HG02938 (cell line): ENCODE measurements around the gene LHX1.

Experiments
- ATAC-seq: cut with Tn5 transposase; IDR thresholded peaks from one replicate; pipeline ENCODE4 v1.9.1; 2021; ENCODE audit warnings: mild to moderate bottlenecking, moderate library complexity; ENCODE audit not compliant: unreplicated experiment

LHX1 gene

DNA sequence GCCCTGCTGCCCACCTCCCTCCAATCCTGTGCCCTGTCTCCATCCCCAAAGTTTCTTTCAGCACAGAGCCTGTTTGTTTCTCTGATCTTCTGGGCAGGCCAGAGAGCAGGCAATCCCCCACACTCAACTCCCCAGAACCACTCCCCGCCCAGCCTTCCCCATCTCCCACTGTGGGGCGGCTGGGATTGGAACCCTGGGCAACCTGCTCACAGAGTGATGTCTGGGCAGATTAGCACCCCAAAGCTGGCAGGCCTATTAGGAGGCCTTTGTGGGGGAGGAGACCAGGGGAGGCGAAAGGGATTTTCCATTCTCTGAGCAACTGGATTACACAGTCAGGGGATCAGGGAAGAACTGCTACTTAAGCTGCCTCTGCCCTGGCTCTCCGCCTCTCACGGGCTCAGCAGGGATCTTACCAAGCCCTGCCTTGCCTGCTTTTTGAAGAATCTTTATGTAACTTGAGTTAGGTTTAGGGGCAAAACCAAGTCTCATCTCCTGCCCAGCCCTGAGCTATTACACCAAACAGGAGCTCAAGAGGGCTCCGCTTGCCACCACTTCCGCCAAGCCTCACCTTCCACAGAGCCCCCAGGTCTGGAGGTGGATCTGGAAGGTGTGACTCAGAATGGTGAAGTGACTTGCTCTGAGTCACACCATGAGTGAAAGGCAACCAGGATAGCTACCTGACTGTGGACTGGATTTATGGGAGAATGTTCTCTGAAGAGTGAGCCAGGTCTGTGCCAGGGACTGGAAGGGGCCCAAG is 16.0 kb upstream of the LHX1 start:
- no peak for ATAC-seq

DNA sequence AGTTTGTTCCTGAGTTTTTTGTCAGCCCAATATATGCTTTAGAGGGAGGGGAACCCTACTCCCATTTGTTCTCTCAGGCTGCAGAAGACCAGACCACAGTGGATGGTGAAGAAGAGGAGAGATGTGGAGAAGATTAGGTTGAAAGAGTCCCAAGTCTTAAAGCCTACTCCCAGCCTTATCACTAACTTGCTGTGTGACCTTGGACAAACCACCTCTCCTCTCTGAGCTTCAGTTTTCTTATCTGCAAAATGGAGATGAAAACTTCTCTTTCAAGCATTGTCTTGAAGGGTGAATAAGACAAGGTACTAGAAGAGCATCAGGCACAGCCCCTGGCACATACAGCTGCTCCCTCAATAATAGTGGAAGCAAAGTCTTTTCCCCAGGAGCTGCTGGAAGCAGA is 15.1 kb upstream of the LHX1 start:
- no peak for ATAC-seq

GRCh38 chr17:36923814-36924221 is 13.5 kb upstream of the LHX1 start:
- no peak for ATAC-seq

DNA sequence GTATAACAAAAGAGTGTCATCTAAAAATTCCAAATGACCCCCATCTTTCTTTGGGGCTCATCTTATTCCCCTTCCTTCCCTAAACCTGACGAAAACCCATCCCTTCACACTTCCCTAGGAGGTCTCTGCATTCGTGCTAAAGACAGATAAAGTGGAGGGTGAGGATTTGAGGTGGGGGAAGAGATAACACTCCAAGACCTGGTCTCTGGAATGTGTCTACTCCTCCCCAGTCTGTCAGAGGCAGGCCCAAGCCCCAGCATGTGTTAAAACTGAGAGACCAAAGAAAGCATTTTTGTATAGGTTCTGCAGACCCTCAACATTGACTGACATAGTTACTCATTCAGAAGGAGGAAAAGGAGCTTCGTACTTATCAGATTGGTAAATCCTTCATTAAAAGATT is 11.0 kb upstream of the LHX1 start:
- ATAC-seq = no peak

GRCh38 chr17:36926701-36927100 is 10.6 kb upstream of the LHX1 start:
- no peak for ATAC-seq

- no peak for ATAC-seq
These were observed 8.6 kb upstream of the LHX1 start for GRCh38 chr17:36928471-36929345.

DNA sequence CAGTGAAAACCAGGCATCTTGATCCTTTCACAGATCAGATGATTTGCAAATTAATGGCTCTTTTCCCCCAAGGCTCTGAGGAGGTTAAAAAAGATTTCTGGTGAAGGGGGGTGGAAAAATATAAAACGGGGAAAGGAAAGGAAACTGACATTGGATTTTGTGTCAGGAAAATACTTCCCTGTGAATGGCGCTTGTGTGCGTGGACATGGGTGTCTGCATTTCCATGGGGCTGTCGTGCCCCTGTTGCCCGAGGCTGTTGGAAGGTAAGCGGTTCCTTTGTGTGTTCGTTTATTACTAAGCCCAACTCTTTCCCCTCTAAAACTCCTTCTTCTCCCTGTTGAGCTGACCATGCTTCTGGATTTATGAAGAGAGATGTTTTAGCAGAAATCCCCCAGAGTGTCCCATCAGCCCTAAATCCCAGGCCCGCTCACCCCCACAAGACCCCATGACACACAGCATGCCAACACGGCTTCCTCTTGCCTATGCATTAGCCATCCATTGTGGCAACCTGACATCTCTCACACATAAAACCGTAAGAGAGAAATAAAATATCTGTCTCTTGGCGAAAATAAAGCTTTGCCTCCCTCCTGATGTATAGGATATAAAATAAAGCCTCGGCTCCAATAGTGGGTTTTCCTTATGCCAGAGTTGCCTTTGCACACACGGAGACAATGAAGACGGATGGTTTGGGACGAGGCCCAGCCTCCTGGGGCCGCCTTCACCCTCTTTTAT is 7.3 kb upstream of the LHX1 start:
- no peak for ATAC-seq

- ATAC-seq = no peak
These were observed 6.7 kb upstream of the LHX1 start for GRCh38 chr17:36930583-36930900.

GRCh38 chr17:36931096-36931696 is 6.1 kb upstream of the LHX1 start:
- ATAC-seq = no peak

DNA sequence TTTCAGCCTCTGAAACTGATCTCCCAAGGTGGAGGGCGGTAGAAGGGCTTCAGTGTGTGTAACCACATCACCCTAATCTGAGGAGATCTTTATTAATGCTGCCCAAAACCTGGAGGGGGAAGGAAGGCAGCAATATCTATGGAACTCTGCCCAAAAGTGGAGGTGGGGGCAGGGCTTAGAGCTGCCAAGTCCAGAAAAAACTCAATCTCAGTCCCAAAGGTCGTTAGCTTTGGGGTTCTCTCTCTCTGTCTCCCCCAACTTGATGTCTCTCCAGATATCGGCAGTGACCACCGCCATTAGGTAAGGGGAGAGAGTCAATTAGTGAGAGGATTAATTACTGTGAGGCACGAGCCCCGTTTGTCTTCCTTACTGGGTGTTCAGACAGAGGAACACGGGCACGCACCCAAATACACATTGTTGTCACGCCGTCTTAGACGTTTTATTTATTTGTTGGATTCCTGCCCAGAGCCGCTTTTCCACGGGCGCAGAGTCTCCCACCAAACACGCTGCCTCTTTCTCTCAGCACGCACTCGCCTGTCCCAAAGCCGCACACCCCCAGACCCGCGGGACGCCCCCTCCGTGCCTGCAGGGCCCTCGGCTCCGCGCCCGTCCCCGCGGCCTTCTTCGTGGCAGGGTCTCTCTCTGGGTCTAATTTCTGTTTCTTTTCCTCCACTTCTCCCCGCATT is 5.4 kb upstream of the LHX1 start:
- ATAC-seq = no peak

DNA sequence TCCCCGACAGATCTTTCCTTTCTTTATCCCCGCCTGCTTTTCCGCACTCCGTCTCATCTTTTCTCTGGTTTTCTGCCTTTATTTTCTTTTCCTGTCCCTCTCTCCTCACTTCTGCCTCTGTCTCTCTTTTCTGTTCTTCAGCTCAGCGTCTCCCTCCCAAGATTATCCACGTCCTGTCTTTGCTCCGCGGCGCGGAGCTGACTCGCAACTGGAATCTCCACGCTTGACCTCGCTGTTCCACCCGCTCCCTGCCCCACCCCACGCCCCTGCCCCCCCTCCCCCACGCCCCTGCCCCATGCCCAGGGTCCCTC is 4.9 kb upstream of the LHX1 start:
- ATAC-seq = no peak

DNA sequence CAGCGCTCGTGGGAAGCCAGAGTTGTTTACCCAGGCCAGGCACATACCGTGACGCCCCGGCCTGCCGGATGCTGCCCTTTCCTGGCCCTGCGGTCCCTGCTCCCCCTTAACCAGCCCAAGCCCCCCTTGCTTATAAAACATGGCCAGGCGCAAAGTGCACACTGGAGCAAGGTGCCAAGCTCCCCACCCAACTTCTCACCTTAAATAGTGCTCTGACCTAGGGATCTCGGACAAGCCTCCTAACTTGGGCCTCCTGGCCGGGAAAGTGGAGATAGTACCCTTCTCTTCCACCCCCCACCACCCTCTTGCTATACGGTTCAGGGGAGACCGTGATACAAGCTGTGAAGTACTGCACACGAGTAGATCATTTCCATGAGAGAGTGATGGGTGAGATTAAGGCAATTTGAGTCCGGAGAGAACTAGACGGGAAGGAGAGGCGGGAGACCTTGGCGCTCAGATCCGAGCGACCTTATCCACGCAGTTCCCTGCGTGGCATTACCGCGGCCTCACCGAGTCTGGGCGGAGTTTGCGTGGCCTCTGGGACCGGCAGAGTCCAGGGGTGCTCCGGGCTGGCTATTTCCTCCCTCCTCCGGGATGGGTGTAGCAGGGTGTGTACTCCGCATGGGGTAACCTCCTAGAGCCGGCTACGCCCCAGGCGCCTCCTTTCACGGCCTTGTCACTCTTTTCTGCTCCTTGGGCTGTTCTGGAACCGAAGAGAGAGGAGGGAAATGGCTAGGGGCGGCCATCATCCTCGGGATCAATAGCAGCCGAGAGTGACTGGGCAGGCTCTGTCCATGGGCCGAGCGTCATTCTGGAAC is 4.4 kb upstream of the LHX1 start:
- ATAC-seq = no peak

GRCh38 chr17:36933512-36934143 is 3.6 kb upstream of the LHX1 start:
- ATAC-seq = no peak

GRCh38 chr17:36934144-36934691 is 3.1 kb upstream of the LHX1 start:
- no peak for ATAC-seq

GRCh38 chr17:36934692-36935630 is 2.3 kb upstream of the LHX1 start:
- no peak for ATAC-seq

DNA sequence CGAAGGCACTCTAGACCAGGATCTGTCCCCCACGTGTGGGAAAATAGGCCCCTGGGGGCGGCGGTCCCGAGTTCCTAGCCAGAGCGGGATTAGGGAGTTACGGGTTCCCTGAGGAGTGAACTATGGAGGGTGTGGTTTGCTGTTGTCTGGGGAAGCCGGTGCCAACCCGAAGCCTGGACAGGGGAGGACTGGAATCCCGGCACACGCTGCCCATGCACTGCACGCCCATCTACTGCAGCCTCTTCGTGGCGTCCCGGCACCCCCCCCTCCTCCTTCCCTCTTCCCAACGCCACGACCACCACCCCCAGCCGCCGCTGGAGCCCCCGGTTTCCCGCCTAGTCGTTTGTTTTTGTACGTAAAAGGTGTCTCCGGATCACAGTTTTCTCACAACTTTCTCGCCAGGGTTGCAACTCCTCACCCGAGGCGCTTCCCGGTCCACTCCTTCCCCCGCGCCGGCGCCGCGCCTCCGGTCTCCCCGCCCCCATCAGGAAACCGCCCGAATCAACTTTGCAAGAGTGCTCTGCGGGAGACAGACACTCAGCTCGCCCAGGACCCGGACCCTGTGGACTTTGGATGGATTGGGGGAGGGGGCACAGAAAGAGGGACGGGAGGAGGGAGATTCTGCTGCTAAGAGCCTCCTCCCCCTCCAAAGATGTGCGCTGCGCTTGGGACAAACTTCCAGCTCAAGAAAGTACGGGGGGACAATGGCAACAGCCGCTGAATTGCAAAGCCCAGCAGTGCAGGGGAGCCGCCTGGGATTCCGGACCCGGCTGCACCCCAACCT is 1.4 kb upstream of the LHX1 start:
- ATAC-seq = no peak

DNA sequence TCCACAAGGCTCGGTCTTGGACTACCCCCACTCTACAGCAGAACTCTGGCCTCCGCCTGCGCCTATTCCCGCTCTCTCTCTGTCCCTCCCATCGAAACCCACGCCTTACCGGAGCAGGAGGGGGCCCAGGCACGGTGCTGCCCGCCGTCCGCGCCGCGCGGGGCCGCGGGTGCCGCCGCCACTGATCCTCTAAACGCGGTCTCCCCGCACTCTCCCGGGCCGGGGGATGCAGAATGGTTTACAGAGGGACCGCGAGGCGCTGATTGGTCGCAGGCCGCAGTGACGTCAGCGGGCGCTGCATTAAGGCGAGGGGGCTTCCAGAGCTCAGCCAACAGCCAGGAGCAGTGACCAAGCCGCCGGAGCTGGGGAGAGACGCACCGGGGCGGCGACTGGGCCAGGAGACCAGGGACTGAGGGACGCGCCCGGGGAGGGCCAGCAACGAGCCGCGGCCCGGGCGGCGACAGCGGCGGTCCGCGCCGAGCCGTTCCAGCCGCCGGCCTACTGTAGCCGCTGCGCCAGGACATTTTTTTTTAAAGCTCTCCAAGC is 747 bp upstream of the LHX1 start:
- ATAC-seq = no peak
